ENCODE results near the gene RAD51.
"Not testable (repeated sequence)": the region's sequence is repeated elsewhere in the genome, so short reads cannot be mapped to it uniquely, and the experiment has no call there.

Gene RAD51

GRCh38 chr15:40694688-40695468 is at the start of gene RAD51:
Gene RAD51 (plus strand): TSS chr15:40695174. CDS start chr15:40698759, 3,585 bp downstream.
- peak; percentile 96 for DNase-seq

GRCh38 chr15:40647523-40647922 is 47.5 kb upstream of the RAD51 start:
- no peak for DNase-seq

DNA sequence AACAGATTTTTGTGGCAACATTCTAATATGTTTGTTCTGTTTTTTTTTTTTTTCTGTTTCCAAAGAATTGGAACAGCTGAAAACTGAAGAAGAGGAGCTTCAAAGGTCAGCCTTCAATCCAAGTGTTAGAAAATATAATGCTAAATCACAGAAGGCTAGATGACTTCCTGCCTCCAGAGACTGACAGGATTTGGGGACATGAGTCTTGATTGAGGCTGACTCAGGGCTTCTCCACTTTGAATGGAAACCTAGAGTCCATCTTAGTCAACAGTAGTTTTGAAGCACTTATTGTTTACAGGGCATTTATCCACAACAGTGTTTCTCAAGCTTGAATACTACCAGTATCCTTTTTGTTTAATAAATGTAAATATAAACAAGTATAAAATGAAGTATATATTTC is 44.5 kb upstream of the RAD51 start:
- DNase-seq = no peak

DNA sequence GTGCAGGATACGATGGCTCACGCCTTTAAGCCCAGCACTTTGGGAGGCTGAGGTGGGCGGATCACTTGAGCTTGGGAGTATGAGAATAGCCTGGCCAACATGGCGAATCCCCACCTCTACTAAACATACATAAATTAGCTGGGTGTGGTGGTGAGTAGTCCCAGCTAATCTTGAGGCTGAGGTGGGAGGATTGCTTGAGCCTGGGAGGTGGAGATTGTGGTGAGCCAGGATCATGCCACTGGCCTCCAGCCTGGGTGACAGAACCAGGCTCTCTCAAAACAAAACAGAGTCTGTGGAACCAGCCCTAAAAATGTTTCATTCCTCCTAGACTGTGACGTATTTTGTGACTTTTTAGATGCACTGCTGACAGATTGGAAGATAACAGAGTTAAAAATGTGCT is 34.3 kb upstream of the RAD51 start:
- no peak for DNase-seq

GRCh38 chr15:40664909-40665308 is 30.1 kb upstream of the RAD51 start:
- no peak for DNase-seq

GRCh38 chr15:40676290-40676689 is 18.7 kb upstream of the RAD51 start:
- not testable (repeated sequence) for DNase-seq

- not testable (repeated sequence) for DNase-seq
Observed at GRCh38 chr15:40676906-40677305, 18.1 kb upstream of the RAD51 start.

- no peak for DNase-seq
Observed at GRCh38 chr15:40680151-40680550, 14.8 kb upstream of the RAD51 start.

- DNase-seq = not testable (repeated sequence)
Observed at GRCh38 chr15:40680959-40681358, 14.0 kb upstream of the RAD51 start.

DNA sequence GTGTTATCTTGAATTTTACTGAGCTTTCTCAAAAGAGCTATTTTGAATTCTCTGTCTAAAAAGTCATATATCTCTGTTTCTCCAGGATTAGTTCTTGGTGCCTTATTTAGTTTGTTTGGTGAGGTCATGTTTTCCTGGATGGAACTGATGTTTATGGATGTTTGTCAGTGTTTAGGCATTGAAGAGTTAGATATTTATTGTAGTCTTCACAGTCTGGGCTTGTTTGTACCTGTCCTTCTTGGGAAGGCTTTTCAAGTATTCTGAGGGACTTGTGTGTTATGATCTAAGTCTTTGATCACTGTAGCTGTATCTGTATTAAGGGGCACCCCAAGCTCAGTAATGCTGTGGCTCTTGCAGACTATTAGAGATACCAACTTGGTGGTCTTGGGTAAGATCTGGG is 10.6 kb upstream of the RAD51 start:
- DNase-seq = no peak

DNA sequence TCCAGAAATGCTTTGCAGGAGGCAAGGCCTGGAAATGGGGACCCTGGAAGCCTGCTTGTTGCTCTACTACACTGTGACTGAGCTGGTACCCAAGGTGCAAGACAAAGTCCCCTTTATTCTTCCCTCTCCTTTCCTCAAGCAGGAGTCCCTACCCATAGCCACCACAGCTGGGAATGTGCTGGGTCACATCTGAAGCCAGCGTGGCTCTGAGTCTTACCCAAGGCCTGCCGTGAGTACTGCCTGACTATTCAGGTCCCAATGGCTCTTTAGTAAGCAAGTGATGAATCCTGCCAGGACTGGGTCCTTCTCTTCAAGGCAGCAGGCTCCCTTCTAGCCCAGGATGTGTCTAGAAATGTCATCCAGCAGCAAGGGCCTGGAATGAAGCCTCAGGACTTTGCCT is 9.6 kb upstream of the RAD51 start:
- no peak for DNase-seq

- DNase-seq = no peak
Observed at GRCh38 chr15:40688932-40689799, 5.8 kb upstream of the RAD51 start.

DNA sequence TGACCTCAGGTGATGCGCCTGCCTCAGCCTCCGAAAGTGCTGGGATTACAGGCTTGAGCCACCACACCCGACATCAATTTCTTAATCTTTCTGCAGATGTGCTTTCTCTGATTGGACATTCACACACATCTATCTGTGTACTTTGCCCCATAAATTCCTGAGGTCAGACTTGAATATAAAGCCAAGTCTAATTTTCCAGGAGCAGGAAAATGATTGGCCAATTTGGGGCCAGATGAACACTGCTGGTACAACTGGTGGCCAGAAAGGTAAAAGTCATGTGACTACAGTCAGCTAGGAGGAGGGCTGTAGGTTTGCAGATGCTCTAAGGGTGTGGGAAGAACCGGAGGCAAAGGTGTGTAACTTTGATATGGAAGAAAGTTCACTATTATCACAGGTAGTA is 3.2 kb upstream of the RAD51 start:
- no peak for DNase-seq

DNA sequence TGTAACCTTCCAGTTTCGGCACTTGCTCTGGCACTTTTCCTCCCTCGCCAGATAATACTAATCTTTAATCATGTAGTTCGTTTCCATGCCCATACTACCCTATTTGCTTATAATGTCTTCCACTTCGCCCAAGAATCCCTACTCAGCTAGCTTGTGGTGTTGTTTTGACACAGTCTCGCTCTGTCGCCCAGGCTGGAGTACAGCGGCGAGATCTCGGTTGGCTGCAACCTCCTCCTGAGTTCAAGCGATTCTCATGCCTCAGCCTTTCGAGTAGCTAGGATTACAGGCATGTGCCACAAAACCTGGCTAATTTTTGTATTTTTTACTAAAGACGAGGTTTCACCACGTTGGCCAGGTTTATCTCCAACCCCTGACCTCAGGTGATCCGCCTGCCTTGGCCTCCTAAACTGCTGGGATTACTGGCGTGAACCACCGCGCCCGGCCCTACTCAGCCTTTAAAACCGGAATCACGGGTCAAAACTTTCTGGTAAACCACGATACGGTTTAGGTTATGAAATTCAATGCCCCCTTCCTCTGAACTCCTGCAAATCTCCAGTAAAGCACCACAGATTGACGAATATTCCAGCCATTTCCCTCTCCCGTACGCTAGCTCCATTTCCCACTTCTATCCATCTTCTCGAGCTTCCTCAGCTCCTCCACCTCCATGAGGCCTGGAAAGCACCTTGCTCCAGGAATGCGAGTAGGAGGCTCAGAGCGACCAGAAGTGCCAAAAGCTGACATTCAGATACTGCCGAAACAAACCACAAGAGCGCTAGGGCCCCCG is 878 bp upstream of the RAD51 start:
- peak; percentile 60 for DNase-seq

DNA sequence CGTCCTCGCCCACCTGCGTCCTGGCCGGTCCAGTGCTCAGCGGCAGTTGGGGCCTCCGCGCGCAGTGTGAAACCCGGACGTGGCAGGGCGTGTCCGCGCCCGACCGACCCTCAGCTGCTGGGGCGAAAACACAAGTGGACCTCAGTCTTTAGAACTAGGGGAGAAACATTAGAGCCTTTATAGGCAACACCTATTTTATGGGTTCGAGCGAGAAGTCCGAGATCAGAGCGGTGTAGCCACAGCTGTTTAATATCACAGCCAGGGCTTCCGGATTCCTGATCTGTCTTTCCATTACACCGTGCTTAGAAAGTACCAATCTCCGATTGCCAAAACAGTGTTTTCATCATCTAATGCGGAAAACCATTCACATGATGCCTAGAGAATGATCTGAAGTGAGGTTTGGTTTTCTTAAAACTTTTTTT is 506 bp downstream of the RAD51 start:
- DNase-seq = no peak

DNA sequence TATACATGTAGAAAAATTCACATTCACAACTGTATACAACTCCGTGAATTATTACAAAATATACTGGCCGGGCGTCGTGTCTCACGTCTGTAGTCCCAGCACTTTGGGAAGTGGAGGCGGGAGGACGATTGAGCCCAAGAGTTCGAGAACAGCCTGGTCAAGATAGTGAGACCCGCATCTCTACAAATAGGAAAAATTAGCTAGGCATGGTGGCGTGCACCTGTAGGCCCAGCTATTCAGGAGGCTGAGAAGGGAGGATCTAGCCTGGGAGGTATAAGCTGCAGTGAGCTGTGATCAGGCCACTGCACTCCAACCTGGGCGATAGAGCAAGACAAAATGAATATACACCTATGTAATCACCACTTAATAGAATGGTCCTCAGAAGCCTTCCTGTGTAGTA is 1.3 kb downstream of the RAD51 start:
- DNase-seq = no peak

DNA sequence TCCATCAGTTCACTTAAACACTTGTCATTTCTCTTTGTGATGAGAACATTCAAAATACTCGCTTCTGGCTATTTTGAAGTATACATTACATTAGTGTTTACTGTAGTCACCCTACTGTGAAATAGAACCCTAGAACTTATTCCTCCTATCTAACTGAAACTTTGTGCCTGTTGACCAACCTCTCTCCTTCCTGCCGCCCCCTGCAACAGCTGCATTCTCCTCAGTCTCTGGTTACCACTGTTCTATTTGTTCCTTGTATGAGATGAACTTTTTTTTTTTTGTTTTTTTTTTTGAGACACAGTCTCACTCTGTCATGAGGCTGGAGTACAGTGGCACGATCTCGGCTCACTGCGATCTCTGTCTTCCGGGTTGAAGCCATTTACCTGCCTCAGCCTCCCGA is 2.9 kb downstream of the RAD51 start:
- DNase-seq = no peak

GRCh38 chr15:40702077-40702476 is 7.1 kb downstream of the RAD51 start:
- DNase-seq = no peak

DNA sequence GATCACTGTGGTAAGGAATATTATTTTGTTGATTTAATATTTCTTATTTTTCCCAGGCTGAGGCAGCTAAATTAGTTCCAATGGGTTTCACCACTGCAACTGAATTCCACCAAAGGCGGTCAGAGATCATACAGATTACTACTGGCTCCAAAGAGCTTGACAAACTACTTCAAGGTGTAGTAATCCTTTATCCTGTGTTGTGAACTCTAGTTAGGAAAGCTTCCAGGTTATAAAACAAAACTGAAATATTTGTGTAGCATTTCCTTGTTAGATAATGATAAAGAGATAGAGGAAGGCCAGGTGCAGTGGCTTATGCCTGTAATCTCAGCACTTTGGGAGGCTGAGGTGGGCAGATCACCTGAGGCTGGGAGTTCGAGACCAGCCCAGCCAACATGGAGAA is 11.1 kb downstream of the RAD51 start:
- DNase-seq = no peak

GRCh38 chr15:40714144-40714543 is 19.2 kb downstream of the RAD51 start:
- DNase-seq = no peak

DNA sequence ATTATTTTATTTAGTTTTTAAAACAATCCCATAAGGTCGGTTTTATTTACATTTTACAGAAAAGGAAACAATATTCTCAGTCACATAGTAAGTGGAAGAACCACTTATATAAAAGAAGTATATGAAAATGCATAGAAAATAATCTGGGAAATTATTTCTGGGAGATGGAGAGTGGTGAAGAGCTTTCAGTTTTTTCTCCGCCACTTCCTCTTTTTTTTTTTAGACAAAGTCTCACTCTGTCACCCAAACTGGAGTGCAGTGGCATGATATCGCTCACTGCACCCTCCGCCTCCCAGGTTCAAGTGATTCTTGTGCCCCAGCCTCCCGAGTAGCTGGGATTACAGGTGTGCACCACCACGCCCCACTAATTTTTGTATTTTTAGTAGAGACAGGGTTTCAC is 21.2 kb downstream of the RAD51 start:
- no peak for DNase-seq

DNA sequence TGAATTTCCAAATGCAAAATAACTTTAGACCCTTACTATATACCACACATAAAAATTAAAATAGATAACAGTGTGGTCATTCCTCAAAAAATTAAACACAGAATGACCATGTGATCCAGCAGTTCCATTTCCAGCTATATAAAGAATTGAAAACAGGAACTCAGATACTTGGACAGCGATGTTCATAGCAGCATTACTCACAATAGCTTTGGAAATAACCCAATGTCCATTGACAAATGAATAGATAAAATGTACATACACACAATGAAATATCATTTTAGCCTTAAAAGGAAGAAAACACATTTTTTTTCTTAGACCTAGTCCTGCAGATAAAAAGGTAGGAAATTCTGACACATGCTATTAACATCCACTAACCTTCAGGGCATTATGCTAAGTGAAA is 26.7 kb downstream of the RAD51 start:
- DNase-seq = no peak

- no peak for DNase-seq
Observed at GRCh38 chr15:40722354-40722753, 27.4 kb downstream of the RAD51 start.

Data from activated CD8-positive, alpha-beta memory T cell treated with anti-CD3 and anti-CD28 coated beads for 24 hours (primary cell).